Caco-2 (cell line): Measurements from ENCODE around the gene MGAT3. TPM values are rescaled to one million over a fixed set of nuclear protein-coding genes. Genes with fewer than 3 reads are reported as not detected.
"Not testable (repeated sequence)": the region's sequence is repeated elsewhere in the genome, so short reads cannot be mapped to it uniquely, and the experiment has no call there.

Experiments
- BruUV-seq: library from RNA; stranded (reverse); fragments of 400-500 nt; replicated peaks from 2 replicates; lab custom pipeline; 2021; lab: Mats Ljungman, UMichigan
- CTCF ChIA-PET: fragments of 300-600 bp; sonication (Branson Sonifier 250); formaldehyde crosslinking; loops from one replicate; lab custom pipeline; 2022; ENCODE audit warnings: antibody characterized with exemption; lab: Charles Lee
- POLR2A ChIA-PET: fragments of 300-600 bp; sonication (Branson Sonifier 250); formaldehyde crosslinking; loops from one replicate; lab custom pipeline; 2022; ENCODE audit warnings: antibody characterized with exemption; lab: Charles Lee
- DNase-seq, 2 experiments: peaks; one replicate each; pipeline versions ENCODE4 v3.0.0 to v3.0.0-alpha.2; 2020 to 2022
- H3K27me3 ChIP-seq: replicated peaks from 2 replicates; pipeline ENCODE4 v1.6.0; 2011; ENCODE audit warnings: low read length; ENCODE audit not compliant: control insufficient read depth, insufficient read depth
- H3K36me3 ChIP-seq: 2 replicates; pipeline ENCODE4 v1.5.1; 2011; ENCODE audit warnings: low read length; ENCODE audit not compliant: control insufficient read depth, insufficient read depth
- H3K4me1 ChIP-seq: fragments of 250-450 bp; sonication (Bioruptor Pico); 2 replicates; pipeline ENCODE4 v1.5.1; 2020; ENCODE audit warnings: mild to moderate bottlenecking
- H3K4me3 ChIP-seq: 2 replicates; pipeline ENCODE4 v1.5.1; 2011; ENCODE audit warnings: low read depth, mild to moderate bottlenecking, control low read depth, low read length
- H3K9me3 ChIP-seq: fragments of 250-450 bp; sonication (Bioruptor Pico); 2 replicates; pipeline ENCODE4 v1.5.1; 2020; ENCODE audit warnings: mild to moderate bottlenecking, moderate library complexity
- H3K27ac Mint-ChIP-seq: one replicate; pipeline ENCODE4 v1.8.0; 2022; ENCODE audit warnings: mixed read lengths; ENCODE audit not compliant: unreplicated experiment
- H3K27me3 Mint-ChIP-seq: one replicate; pipeline ENCODE4 v1.8.0; 2022; ENCODE audit warnings: mixed read lengths; ENCODE audit not compliant: insufficient read depth, unreplicated experiment
- H3K36me3 Mint-ChIP-seq: one replicate; pipeline ENCODE4 v1.8.0; 2022; ENCODE audit warnings: mild to moderate bottlenecking, mixed read lengths; ENCODE audit not compliant: insufficient read depth, unreplicated experiment
- H3K4me1 Mint-ChIP-seq: one replicate; pipeline ENCODE4 v1.8.0; 2022; ENCODE audit warnings: low read depth, mixed read lengths; ENCODE audit not compliant: unreplicated experiment
- H3K4me3 Mint-ChIP-seq: one replicate; pipeline ENCODE4 v1.8.0; 2022; ENCODE audit warnings: mild to moderate bottlenecking, moderate library complexity, mixed read lengths; ENCODE audit not compliant: unreplicated experiment
- H3K9me3 Mint-ChIP-seq: one replicate; pipeline ENCODE4 v1.8.0; 2022; ENCODE audit warnings: mixed read lengths; ENCODE audit not compliant: unreplicated experiment
- CTCF ChIP-seq, 2 experiments: fragments of 200-600 bp in 1 of 2; IDR thresholded peaks; 1 replicate in 1 of 2; 2 replicates in 1 of 2; pipeline versions ENCODE4 v1.5.1 to v1.8.0; 2011 to 2022; ENCODE audit warnings: antibody characterized with exemption in 1 of 2, control low read depth in 1 of 2, inconsistent platforms in 1 of 2, low read depth in 1 of 2, low read length in 1 of 2, mild to moderate bottlenecking in 1 of 2, moderate library complexity in 1 of 2; ENCODE audit not compliant: insufficient read depth in 1 of 2, severe bottlenecking in 1 of 2, unreplicated experiment in 1 of 2
- intact Hi-C: fragments of 100-400 bp; cut with micrococcal nuclease; formaldehyde crosslinking; loops from one replicate; pipeline ENCODE4 v1.10.0; 2022; ENCODE audit not compliant: unreplicated experiment
- total RNA-seq: library from RNA; stranded (reverse); gene quantifications from 2 replicates; pipeline ENCODE4 v1.2.3, GENCODE V29; 2022

MGAT3 gene
- total RNA-seq, 1 experiment from 2014 or later = 16.6 TPM

DNA sequence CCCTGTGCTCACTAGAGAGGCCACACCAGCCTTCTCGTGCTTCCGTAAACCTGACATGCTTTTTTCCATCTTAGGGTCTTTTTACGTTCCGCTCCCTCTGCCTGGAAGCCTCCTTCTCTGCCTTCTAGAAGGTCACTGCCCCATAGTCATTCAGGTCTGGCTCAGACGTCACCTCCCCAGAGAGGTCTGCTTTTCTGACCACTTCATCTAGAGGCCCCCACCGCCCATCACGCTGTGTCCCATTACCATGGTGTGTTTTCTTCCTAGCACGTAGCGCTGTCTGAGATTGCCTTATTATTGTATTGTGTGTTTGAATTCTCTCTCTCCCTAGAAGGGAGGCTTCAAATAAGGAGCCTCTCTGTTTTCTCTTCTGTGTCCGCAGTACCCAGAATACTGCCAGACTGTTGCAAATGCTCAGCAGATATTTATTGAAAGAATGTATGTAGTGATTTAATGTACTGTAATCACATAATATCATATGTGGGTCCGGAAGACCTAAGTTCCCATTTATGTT lies 47.2 kb upstream of the MGAT3 start:
- no peaks in the 10 kb centered on the region for H3K27me3 Mint-ChIP-seq
- no peak overlapping the region for H3K27ac Mint-ChIP-seq

GRCh38 chr22:39410264-39410663 lies 46.5 kb upstream of the MGAT3 start:
- Histone ChIP-seq H3K4me3 (no peak overlapping the region), H3K9me3 (no peaks in the 10 kb centered on the region), H3K36me3 (0 out of 2 replicates have a peak, but pooled peaks cover 1% of the 10 kb centered on the region), H3K27me3 (no peaks in the 10 kb centered on the region), H3K4me1 (no peaks in the 10 kb centered on the region)
- no peaks in the 10 kb centered on the region for H3K9me3 Mint-ChIP-seq
- H3K27me3 Mint-ChIP-seq = no peaks in the 10 kb centered on the region
- no peak for TF ChIP-seq CTCF (IDR thresholded peaks at IDR 0.05; ENCODE audit: insufficient read depth in 1 of 2, low read depth in 1 of 2, low read length in 1 of 2, severe bottlenecking in 1 of 2, unreplicated experiment in 1 of 2)
- no peak overlapping the region for H3K27ac Mint-ChIP-seq
- POLR2A ChIA-PET = no interaction called here
- intact Hi-C loops = no loop called here
- CTCF ChIA-PET = no interaction called here
- BruUV-seq = no TSS peak
- no peak overlapping the region for H3K4me3 Mint-ChIP-seq
- DNase-seq = no peak
- H3K4me1 Mint-ChIP-seq = no peaks in the 10 kb centered on the region
- H3K36me3 Mint-ChIP-seq = peaks cover 4% of the 10 kb centered on the region

More for the DNA sequence above, 47.2 kb upstream of the MGAT3 start:
- no peak overlapping the region for H3K4me3 ChIP-seq
- no peaks in the 10 kb centered on the region for H3K4me1 ChIP-seq
- intact Hi-C loops = no loop called here
- no peaks in the 10 kb centered on the region for H3K9me3 Mint-ChIP-seq
- H3K27me3 ChIP-seq = no peaks in the 10 kb centered on the region
- ChIA-PET POLR2A (no interaction called here), CTCF (no interaction called here)
- peaks cover 4% of the 10 kb centered on the region for H3K36me3 Mint-ChIP-seq
- H3K9me3 ChIP-seq = no peaks in the 10 kb centered on the region
- no peaks in the 10 kb centered on the region for H3K4me1 Mint-ChIP-seq
- no peak for DNase-seq
- no peaks in the 10 kb centered on the region for H3K36me3 ChIP-seq
- H3K4me3 Mint-ChIP-seq = no peak overlapping the region
- TF ChIP-seq CTCF (IDR thresholded peaks at IDR 0.05; ENCODE audit: insufficient read depth in 1 of 2, low read depth in 1 of 2, low read length in 1 of 2, severe bottlenecking in 1 of 2, unreplicated experiment in 1 of 2) = no peak
- no TSS peak for BruUV-seq

GRCh38 chr22:39411828-39412365 lies 44.9 kb upstream of the MGAT3 start:
- H3K4me1 Mint-ChIP-seq, H3K36me3 ChIP-seq, H3K4me3 ChIP-seq, H3K36me3 Mint-ChIP-seq, DNase-seq, CTCF ChIA-PET, H3K4me3 Mint-ChIP-seq, H3K4me1 ChIP-seq, H3K27me3 Mint-ChIP-seq, H3K9me3 ChIP-seq, BruUV-seq, intact Hi-C loops, H3K27me3 ChIP-seq, POLR2A ChIA-PET, H3K27ac Mint-ChIP-seq, H3K9me3 Mint-ChIP-seq: not testable (repeated sequence)

- H3K9me3 Mint-ChIP-seq, H3K27ac Mint-ChIP-seq, H3K4me3 ChIP-seq, H3K4me3 Mint-ChIP-seq, intact Hi-C loops, BruUV-seq, H3K27me3 ChIP-seq, DNase-seq, H3K4me1 Mint-ChIP-seq, H3K36me3 ChIP-seq, H3K36me3 Mint-ChIP-seq, H3K9me3 ChIP-seq, POLR2A ChIA-PET, H3K27me3 Mint-ChIP-seq, H3K4me1 ChIP-seq: not testable (repeated sequence)
- CTCF ChIA-PET = interaction anchor here (0.6 kb wide), 1 partner anchor 1303 kb away, joined by 3 read pairs; the partner anchor contains the start of gene BAIAP2L2
Measured at GRCh38 chr22:39413204-39413603, 43.6 kb upstream of the MGAT3 start.
